DMS114 treated with DMSO at 0.1 percent for 48 hours (cell line): ENCODE measurements around the gene CHST9.
"Not testable (repeated sequence)": the region's sequence is repeated elsewhere in the genome, so short reads cannot be mapped to it uniquely, and the experiment has no call there.

Experiments
- DNase-seq: peaks from one replicate; lab custom pipeline; 2025; ENCODE audit not compliant: unreplicated experiment; lab: John Stamatoyannopoulos, UW

Gene CHST9

DNA sequence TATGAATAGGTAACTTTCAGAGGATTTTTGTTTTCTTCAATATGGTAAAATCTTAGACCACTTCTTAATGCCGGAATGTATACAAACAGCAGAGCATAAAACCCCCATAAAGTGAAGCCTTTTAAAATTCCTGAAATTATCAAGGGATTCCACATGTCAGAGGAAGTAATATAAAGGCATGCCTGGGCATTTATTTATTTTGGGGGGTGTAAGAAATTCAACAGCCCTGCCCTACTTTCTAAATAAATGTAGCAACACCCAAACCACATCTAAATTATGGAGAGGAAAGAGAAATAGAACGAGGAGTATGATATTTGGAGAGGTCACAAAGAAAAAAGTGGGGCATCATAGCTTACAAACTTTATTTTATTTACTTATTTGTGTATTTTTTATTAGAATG is 9.9 kb downstream of the CHST9 start:
- DNase-seq = no peak

DNA sequence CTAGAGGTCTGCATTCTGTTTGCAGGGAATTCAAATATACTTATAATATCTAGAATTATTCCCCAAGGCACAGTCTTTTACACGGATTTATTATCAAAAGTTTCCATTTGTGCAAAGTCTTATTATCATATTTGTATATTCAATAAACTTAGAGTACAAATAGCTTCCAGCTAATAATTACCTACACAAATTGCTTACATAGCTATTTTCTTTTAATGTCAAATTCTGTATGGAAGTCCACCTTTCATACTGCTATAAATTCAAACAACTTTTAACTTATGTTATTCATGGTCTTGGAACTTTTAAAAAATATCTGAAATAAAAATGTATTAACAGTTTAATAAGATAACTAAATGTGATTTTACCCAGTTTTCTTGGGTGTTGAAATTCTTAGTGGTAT is 13.1 kb downstream of the CHST9 start:
- DNase-seq = no peak

DNA sequence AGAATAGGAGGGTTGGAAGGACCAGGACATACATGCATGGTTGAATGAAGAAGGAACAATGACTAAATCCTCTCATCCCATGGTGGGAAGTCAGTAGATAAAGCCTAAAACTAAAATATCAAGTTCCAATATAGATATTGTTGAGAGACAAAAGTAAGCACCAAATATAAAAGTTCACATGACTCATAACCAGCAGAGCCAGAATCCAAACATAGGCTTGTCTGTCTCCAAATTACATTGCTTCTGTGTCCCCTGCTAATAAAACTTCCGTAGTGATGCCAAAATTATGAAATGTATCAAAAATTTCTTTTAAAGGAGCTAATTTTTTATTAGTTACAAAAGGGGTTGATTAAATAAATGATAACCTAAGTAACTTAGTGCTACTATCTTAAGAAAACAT is 19.7 kb downstream of the CHST9 start:
- no peak for DNase-seq

DNA sequence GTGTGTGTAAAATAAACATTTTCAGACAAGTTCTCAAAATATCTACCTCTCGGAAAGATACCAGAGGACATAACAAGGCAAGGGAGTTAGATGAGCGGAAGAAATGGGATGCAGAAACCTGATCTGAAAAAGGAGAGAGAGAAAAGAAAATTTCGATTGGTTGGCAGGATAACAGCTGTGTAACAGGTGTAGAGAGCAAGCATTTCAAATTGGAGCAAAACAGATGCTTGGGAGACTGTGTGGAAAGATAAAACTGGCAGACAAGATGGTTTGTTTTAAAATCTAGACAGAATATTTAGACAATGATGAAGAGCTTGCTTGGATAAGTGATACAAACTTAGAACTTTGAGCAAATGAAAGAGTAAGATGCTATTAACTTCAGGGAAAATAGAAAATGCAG is 20.2 kb downstream of the CHST9 start:
- no peak for DNase-seq

DNA sequence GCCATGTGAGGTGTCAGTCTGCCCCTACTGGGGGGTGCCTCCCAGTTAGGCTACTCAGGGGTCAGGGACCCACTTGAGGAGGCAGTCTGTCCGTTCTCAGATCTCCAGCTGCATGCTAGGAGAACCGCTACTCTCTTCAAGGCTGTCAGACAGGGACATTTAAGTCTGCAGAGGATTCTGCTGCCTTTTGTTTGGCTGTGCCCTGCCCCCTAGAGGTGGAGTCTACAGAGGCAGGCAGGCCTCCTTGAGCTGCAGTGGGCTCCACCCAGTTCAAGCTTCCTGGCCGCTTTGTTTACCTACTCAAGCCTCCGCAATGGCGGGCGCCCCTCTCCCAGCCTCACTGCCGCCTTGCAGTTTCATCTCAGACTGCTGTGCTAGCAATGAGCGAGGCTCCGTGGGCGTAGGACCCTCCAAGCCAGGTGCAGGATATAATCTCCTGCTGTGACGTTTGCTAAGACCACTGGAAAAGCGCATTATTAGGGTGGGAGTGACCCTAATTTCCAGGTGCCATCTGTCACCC is 21.9 kb downstream of the CHST9 start:
- not testable (repeated sequence) for DNase-seq

DNA sequence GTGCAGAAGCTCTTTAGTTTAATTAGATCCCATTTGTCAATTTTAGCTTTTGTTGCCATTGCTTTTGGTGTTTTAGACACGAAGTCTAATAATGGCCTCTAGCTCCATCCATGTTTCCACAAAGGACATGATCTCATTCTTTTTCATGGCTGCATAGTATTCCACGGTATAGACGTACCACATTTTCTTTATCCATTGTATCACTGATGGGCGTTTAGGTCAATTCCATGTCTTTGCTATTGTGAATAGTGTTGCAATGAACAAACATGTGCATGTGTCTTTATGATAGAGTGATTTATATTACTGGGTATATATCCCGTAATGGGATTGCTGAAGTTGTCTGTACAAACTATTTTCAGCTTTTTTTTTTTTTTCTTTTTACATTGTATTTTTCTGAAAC is 35.9 kb downstream of the CHST9 start:
- not testable (repeated sequence) for DNase-seq

DNA sequence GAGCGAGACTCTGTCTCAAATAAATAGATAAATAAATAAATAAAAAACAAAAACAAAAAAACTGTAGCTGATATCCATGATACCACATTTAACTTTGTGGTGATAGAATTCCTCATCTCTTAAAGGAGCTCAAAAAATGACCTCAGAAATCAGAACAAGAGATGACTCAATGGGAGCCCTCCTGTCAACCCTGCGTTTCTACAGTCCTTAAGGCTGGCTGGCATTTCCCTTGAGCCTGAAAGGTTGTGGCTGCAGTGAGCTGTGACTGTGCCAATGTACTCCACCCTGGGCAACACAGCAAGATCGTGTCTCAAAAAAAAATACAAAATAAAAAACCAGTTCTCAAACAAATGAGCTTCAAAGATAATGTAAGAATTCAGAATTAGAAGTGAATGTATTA is 40.4 kb downstream of the CHST9 start:
- DNase-seq = no peak

DNA sequence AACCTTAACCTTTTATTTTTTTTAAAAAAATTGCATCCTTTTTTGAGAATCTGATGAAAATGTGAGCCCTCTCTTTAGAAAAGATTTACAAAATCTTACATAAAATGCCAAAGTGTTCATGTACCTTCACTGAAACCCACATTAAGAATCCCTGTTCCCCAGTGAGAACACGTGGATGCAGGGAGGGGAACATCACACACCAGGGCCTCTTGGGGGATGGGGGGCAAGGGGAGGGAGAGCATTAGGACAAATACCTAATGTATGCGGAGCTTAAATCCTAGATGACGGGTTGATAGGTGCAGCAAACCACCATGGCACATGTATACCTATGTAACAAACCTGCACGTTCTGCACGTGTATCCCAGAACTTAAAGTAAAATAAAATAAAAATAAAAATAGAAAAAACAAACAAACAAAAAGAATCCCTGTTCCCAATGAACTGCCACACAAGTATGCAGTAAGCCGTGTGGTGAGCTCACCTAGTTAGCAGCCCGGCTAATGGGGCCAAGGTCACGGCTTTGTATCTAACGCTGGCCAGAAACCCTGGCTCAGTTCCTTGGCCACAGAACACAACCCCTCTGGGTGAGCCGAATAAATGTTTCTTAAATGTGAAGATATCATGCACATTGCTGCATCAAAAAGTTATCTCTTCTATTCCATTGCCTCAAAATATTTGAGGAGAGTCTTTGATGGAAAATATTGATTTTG is 41.4 kb downstream of the CHST9 start:
- no peak for DNase-seq

DNA sequence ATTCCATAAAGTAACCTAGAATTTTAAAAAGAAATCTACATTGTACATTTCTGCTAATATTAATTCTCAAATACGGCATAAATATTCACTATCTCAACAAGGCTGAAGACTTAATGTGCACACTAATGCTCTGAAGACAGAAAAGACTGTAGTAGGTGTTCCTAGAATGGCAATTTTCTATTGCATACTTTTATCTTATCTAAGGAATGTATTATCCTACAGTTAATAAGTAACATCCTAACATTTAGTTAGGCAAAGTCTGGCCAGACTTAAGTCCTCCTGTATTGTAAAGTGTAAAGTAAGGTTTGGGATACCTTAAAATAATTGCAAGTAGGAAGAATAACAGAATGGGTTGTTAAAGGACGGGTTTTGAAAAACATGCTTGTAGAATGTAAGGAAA is 42.2 kb downstream of the CHST9 start:
- no peak for DNase-seq

DNA sequence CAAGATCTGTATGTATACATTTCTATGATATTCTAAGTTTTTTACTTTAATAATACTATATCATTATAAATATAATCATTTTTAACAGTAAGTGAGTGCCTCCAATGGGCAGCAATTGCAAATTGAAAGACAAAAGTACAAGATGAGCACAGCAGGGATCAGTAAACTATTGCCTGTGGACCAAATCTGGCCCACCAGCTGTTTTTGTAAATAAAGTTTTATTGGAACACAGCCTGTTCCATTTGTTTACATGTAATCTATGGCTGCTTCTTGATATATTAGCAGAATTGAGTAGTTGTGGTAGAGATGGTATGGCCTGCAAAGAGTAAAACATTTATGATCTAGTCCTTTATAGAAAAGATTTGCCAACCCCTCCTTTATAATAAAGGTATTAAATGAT is 43.2 kb downstream of the CHST9 start:
- no peak for DNase-seq

DNA sequence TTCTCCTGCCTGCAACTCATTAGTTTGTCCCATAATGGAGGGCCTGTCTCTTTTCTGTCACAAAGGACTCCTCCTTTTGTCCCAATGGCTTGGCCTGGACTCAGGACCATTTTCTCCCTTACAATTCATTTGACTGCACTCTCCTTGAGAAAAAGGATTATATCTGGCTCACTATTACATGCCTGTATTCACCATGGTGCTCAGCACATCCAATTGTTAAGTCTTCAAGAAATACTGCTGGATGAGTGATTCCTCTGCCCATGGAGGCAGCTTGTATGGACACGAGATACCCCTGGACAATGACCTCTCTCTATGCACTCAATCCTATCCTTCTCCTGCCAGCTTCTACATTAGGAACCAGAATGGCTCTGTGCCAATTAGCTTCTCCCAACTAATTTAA is 47.0 kb downstream of the CHST9 start:
- DNase-seq = no peak

DNA sequence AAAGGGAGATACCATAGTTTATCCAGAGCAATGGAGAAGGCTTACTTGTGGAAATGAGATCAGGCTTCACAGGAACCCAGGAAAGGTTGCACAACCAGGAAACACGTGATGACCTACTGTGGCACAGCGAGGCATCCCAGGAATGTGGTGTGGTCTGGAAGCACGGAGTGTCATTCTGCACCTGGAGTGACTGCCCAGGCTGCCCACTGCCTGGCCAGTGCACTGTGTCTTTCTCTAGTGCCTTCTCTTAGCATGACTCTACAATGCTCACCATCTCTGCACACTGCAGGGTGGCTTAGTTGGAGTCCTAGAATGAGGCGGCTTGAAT is 48.9 kb downstream of the CHST9 start:
- DNase-seq = no peak

DNA sequence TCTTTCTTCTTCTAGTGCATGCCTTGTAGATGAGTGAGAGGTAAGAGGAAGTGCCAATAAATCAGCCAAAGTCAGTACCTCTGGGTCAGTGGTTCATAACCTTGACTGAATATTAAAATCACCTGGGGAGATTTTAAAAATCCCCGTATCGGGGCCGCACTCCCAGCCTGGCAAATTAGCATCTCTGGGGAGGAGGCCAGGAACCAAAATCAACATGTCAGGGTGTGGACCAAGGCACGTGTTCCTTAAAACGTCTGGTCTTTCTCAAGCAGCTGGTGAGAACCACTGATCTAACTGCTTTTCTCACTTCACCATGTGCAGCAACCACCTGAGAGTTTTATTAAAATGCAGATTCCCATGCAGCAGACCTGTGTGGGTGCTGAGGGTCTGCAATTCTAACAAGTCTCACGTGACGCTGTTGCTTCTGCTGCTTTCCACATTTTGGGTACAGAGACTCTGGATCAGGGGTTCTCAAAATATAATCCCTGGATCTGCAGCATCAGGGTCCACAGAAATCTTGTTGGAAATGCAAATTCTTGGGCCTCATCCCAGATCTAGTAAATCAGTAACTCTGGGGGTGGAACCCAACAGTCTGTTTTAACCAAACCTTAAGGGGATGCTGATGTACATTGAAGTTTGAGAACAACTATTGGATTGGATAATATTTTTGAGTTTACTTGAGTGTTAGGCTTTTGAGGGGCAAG is 49.5 kb downstream of the CHST9 start:
- DNase-seq = no peak

DNA sequence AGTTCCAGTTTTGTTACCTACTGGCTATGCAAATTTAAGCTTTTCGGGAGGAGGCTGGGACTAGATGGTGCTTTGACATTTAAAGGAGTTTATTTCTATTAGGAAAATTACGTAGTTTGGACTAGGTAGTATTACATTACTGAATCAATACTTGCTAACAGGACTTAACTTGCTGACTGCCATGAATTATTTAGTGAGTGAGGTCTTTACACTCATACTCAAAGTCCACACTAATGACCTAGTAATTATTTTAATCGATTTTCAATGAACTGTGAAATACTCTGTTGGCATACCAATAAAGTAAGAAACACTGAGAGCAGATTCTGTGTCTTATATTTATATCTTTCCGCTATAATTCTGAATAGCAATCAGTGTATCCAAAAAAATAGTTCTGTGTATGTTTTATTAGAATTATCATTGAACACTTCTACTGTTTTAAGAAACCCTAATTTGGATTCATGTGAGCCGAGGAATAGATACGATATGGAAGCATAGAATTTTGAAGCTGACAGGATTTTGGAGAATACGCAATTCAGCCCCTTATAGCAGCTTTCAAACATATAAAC is 55.0 kb downstream of the CHST9 start:
- DNase-seq = no peak

DNA sequence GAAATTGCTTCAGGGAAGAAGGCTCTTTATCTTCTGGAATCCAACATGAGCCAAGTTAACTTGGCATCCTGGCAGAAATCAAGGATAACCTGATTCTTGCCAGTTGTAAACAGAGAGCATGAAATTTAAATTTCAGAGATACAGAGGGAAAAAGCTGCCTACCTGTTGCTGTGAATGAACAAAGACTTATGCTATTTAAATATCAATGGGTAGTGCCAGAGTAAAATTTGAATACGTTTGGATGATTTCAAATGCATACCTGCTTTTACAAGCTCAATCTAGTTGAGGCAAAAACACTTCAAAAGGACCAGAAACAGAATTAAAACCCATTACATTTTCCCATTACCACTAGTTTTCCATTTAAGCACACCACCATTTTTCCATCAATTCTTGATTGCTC is 60.9 kb downstream of the CHST9 start:
- DNase-seq = no peak

DNA sequence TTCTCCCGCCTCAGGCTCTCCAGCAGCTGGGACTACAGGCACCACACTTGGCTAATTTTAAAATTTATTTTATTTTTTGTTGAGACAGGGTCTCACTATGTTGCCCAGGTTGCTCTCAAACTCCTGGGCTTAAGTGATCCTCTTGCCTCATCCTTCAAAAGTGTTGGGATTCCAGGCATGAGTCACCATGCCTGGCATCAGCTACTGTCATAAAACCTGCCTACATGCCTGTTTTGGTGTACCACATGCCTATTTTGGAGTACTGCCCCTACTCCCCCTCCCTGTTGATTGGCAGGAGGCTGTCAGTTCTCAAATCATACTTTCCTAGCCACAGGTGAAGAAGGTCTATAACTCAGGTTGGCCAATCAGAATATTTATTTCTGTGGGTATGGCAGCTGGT is 64.0 kb downstream of the CHST9 start:
- DNase-seq = no peak

DNA sequence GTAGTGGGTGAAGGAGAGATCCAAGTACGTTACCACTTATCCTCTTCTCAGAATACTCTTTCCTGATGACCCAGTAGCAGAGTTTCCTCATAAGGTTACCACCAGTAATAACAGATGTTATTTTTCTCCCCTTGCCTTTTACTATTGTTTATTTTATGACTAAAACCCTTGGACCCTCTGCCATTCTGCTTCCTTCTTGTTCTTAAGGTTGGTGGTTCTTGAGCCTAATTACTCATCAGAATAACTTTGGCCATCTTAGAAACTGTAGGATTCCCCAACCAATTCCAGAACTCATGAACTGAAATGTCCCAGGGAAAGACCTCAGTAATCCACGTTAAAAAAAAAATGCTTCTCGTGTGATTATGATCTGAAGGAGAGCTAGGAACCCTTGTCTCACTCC is 64.9 kb downstream of the CHST9 start:
- DNase-seq = no peak

DNA sequence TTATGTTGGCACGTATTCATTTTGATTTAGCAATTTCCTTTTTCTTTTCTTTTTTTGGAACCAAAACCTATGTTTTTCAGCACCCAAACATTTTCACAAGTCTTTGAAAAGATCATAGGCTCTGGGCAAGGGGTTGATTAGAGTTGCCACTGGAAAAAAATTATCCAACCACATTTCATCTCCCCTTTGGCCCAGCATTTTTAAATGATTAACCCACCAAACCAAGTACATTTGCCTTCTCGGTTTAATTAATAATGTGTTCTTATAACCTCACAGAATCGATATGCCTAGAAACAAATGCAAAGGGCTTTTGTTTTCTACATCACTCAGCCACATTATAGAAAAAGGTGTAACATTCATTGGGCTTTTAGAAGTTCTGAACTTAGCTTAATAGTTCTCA is 66.1 kb downstream of the CHST9 start:
- DNase-seq = no peak

DNA sequence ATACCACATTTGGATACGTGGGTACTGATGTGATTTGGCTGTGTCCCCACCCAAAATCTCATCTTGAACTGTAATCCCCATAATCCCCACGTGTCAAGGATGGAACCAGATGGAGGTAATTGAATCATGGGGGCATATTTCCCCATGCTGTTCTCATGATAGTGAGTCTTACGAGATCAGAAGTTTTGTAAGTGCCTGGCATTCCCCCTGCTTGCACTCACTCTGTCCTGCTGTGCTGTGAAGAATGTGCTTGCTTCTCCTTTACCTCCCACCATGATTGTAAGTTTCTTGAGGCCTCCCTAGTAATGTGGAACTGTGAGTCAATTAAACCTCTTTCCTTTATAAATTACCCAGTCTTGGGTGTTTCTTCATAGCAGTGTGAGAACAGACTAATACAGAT is 70.3 kb downstream of the CHST9 start:
- no peak for DNase-seq

DNA sequence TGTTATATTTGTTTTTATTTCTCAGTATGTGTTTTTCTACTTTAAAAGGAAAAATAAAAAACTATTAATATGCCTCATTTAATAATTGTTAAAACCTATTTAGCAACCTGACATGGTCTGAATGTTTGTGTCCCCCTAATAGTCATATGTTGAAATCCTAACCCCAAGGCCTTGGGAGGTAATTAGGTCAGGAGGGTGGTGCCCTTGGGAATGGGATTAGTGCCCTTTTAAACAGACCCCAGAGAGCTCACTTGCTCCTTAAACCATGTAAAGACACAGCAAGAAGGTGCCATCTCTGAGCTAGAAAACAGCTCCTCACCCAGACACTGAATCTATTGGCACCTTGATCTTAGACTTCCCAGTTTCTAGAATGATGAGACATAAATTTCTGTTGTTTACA is 71.8 kb downstream of the CHST9 start:
- DNase-seq = no peak

DNA sequence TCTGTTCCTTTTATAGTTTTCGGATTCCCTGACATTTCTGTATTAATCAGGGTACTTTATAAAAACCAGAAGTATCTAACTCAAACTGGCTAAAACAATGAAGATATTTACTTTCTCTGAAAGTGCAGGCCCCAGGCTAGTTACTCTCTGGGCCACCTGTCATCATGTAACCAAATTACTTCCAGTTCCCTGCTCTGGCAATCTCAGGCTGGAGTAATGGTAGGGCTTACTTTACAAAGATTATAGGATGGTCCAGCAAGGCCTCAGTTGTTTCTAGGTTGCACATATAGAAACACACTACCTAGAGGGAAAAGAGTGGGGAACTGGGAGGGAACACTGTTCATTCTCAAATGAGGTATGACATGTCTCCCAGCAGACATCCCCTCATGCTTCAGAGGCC is 74.8 kb downstream of the CHST9 start:
- no peak for DNase-seq

DNA sequence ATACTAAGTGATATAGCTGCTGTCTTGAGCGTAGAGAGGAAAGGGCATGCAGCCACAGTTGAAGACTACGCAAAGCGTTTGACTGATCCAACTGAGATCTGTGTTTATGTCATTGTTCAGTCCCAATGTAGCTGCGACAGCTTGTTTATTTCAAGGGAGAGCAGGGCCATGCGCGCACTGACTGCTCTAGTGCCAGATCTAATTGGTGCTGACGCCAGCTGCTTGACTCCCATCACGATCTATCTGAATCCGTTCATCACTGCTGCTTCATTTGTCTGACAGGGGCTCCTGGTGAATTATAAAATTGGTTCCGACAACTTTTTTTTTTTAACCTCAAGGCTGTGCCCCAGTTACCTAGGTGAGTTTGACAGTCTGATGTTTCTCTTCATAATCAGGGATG is 75.7 kb downstream of the CHST9 start:
- DNase-seq = no peak

DNA sequence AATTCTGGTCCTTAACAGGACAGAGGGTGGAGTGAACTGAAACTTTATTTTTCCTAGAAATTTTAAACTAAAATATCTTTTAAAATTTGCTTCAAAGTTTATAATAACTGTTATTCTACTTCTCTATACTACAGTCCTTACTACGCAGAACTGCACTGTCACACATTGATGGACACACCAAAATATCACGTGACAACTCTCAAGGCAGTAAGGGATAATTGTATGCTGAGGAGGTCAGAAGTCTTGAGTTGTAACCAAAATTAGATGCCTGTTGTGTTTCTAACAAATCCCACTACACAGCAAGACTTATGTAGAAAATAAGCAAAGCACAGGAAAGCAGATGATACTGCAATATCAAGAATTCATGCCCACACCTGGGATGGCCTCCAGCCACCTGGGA is 76.3 kb downstream of the CHST9 start:
- DNase-seq = no peak
